HL-60/S4 treated with phorbol 12-myristate 13-acetate at 8.2 ng/mL for 4 days and 3 days (cell line): Measurements from ENCODE around the gene STMN1.

Experiments
- in situ Hi-C: fragments of 300-500 bp; cut with MboI; formaldehyde crosslinking; loops from 2 replicates; pipeline ENCODE4 v1.15.0; 2022; ENCODE audit warnings: low sequenced_read_pairs

STMN1 gene

GRCh38 chr1:25896266-25896665 is 10.0 kb downstream of the STMN1 start:
- in situ Hi-C loops: no loop called here

- in situ Hi-C loops: no loop called here
Measured at GRCh38 chr1:25895365-25895990, 10.7 kb downstream of the STMN1 start.

GRCh38 chr1:25893116-25893515 is 13.1 kb downstream of the STMN1 start:
- in situ Hi-C loops: no loop called here

- in situ Hi-C loops: no loop called here
Measured at GRCh38 chr1:25891606-25892005, 14.6 kb downstream of the STMN1 start.

DNA sequence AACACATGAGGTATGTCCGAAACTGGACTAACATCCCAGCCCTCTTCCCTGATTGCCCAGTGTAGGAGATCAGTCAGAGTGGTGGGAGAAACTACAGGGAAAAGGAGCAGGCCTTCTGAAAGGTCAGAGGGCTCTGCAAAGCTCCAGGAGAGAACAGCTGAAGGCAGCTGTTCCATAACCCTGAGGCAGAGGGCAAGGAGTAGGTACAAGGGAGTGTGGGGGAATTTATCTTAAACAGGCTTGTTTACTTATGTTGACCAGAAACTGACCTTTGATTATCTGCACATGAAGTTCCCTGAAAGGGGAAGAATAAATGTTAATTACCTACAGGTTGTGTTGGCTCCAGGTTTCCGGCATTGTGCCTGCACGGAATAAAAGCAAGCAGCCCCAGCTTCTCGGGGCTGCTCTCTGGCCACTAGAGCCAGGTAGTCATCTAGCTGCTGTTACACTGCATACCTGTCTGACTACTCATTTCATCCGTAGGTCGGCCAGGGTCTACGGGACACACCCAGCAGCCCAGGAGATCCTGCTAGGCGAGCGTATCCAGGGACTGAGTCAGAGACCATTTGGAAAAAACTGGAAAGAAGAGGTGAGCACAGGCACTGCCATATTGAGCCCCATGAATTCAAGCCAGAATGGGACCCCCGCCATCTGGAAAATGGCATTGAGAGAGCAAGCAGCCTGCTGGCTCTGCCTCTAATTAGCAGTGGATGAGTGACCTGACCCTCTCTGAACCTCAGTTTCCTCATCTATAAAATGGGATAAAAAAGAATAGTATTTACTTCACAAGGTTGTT is 15.8 kb downstream of the STMN1 start:
- in situ Hi-C loops: no loop called here

- in situ Hi-C loops: no loop called here
Measured at GRCh38 chr1:25889470-25889869, 16.7 kb downstream of the STMN1 start.

- in situ Hi-C loops: no loop called here
Measured at GRCh38 chr1:25888426-25888987, 17.7 kb downstream of the STMN1 start.

GRCh38 chr1:25885602-25886001 is 20.6 kb downstream of the STMN1 start:
- in situ Hi-C loops: no loop called here

DNA sequence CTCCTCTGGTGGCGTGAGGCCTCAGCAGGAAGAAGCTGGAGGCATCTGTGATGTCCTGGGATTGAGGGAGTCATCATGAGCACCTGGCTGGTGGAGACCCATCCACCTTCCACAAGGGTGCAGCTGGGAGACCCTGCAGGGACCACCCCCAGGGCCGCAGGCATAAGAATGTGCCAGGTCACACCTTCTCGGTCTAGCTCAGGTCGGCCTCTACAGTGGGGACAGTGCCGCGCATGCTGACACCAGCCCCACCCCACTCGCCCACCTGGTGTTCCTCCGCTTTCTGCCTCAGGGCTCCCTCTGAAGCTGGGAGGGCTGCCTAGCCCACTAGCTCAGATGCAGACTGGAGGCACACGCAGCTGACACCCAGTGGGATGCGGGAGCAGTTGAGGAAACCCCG is 25.0 kb downstream of the STMN1 start:
- in situ Hi-C loops: no loop called here

- in situ Hi-C loops: no loop called here
Measured at GRCh38 chr1:25880518-25880917, 25.7 kb downstream of the STMN1 start.

DNA sequence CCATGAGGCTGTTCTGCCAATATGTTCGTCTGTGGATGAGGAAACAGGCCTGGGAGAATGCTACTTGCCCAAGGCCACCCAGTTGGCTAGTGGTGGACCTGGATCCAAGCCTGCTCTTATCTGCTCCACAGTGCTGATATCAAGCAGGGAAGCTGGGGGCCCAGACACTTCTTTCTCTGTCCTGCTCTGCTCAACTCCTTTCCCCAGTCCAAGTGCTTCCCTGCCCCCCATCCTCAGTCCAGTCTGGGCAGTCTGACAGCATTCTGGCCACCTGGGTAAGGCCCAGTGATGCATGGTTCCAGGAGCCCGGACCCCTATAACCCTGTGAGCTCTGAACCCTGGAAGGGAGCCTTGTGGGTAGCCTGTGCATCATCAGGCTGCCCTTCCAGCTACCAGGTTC is 26.5 kb downstream of the STMN1 start:
- in situ Hi-C loops: no loop called here

DNA sequence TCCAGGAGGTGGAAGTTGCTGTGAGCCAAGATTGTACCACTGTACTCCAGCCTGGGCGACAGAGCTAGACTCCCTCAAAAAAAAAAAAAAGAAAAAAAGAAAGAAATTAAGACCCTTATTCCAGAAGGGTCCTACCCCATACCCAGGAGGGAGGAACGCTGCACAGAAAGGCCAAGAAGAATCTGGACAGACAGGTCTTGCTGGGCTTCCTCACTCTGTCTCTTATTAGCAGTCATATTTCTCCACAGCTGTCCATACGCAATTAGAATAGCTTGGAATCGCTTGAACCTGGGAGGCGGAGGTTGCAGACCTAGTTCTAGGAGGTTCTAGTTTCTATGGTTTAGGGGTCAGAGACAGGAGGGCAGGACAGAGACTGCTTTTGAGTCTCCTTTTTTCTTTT is 27.5 kb downstream of the STMN1 start:
- in situ Hi-C loops: no loop called here

- in situ Hi-C loops: no loop called here
Measured at GRCh38 chr1:25877155-25877554, 29.1 kb downstream of the STMN1 start.

DNA sequence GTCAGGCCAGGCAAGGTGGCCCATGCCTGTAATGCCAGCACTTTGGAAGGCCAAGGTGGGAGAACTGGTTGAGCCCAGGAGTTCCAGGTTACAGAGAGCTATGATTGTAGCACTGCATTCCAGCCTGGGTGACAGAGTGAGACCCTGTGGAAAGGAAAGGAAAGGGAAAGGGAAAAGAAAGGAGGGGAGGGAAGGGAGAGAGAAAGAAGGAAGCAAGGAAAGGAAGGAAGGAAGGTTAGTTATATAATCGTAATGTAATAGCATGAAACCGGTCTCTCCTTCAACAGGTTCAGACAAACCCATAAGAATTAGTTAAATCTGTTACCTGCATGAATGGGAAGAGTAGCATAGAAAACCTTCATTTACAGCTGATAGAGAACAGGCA is 29.5 kb downstream of the STMN1 start:
- in situ Hi-C loops: no loop called here

GRCh38 chr1:25875856-25876692 is 30.1 kb downstream of the STMN1 start:
- in situ Hi-C loops: no loop called here

DNA sequence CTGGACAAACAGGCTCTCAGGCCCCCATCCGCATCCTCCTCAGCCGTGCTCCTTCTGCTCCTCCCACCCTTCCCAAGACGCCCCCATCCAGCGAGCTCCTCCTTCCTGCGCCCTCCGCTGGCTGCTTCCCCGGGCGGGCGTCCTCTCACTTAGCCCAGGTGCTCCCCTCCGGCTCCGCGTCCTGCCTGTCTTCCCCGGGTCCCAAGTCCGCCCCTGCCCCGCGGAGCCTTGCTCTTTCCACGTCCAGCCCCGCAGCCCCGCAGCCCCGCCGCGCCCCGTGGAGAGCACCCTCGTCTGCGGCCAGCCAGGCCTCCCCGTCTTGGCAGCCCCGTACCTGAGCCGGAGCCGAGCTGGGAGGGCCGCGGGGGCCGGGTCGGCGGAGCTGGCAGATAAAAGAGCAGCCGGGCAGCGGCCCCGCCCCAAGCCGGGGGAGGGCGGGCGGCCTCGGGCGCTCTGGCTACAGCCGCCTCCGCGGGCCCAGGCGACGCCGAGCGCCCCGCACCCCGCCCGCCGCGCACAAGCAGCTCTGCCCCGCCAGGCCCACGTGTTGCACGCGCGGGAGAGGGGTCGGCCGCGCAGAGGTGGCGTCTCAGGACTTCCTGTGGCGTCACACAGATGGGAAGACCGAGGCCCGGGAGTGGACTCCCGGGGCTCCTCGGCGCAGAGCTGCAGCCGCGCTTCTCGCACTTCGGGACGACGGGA is 30.9 kb downstream of the STMN1 start, which contains the start of gene PAQR7:
Gene PAQR7, minus strand, starts transcription at position 555 of the 702 bp plus-strand sequence. CDS start 11,869 bp downstream, outside the sequence.
- in situ Hi-C loops: no loop called here

DNA sequence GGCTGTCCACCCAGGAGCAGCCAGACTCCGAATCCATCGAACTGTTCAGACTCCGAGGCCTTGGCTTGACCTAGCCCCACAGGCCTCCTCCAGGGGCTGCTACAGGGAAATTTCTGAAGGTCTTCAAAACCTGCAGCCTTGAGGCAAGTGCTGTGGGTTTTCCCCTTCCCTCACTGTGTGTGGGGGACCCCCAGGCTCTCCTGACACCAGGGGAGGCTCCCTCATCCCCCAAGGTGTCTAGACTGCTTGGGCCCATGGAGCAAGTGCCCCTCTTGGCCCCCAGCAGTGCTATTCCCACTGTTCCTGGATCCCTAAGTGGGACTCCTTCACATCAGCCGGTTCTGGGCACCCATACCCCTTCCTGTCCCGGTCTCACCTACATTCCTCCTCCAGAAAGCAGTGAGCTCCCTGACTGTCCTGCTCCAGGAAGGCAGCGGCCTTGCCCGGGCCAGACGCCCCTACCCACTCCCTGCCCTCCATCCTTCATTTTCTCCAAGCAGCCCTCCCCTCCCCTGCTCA is 31.5 kb downstream of the STMN1 start:
- in situ Hi-C loops: no loop called here

- in situ Hi-C loops: no loop called here
Measured at GRCh38 chr1:25874209-25874608, 32.0 kb downstream of the STMN1 start.

DNA sequence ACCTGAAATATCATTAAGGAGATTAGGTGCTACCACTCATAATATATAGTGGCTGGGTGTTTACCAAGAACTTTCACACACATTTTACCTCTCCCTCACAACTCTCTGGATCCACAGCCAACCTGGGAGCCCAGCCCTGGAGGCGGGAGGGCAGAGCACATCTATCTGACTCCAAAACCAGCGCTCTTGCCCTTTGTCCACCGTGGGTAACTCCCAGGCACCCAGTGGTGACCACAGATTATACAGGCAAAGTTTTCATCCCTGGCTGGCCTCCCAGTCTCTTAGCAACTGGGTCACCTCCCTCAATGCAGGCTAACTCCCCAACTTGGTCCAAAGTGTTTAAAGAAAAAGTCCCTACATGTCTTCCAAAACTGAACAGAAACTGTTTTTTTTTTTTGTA is 33.1 kb downstream of the STMN1 start:
- in situ Hi-C loops: no loop called here

DNA sequence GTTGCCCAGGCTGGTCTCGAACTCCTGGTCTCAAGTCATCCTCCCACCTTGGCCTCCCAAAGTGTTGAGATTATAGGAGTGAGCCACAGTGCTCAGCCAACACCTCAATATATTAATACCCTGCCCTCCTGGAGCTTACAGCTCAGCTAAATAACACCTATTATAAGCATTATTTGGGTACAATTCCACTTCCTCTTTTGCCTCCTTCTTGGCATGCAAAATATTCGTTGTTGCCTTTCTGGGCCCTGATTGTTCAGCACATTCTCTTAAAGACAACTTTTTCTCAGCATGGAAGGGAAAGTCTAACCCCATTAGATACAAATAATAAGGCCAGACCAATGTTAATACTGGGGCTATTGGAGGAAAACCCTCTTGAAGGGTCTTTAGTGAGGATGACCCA is 33.5 kb downstream of the STMN1 start:
- in situ Hi-C loops: no loop called here
